Lower leg skin (tissue), 4 donors: ENCODE data around the gene COX4I2. TPM values are rescaled to one million over a fixed set of nuclear protein-coding genes. Genes with fewer than 3 reads are reported as not detected.

Experiments
- DNase-seq, 2 donors: peaks; one replicate each; pipeline ENCODE4 v3.0.0-alpha.2; 2019; ENCODE audit warnings: low spot score in 2 of 2
- H3K4me3 ChIP-seq: fragments of 200-600 bp; sonication (generic); 2 replicates; pipeline ENCODE4 v1.5.1; 2017; ENCODE audit warnings: mild to moderate bottlenecking, low read depth; ENCODE audit not compliant: poor library complexity, severe bottlenecking
- CTCF ChIP-seq, 3 donors: fragments of 450-650 bp; IDR thresholded peaks; one replicate each; pipeline ENCODE4 v1.5.1; 2016; ENCODE audit warnings: antibody characterized with exemption in 3 of 3, mild to moderate bottlenecking in 3 of 3, moderate library complexity in 2 of 3
- POLR2A ChIP-seq, 2 donors: fragments of 450-650 bp; IDR thresholded peaks; one replicate each; pipeline ENCODE4 v1.6.1; 2016 to 2017; ENCODE audit warnings: antibody characterized with exemption in 2 of 2, mild to moderate bottlenecking in 1 of 2, moderate library complexity in 1 of 2
- WGBS, 2 donors: methylation state at CpG; one replicate each; pipeline ENCODE4 v1.1.5; 2018; 5-methylcytosine and 5-hydroxymethylcytosine counted together
- intact Hi-C: fragments of 100-400 bp; cut with DNase I; formaldehyde crosslinking; loops from one replicate; pipeline ENCODE4 v1.15.0; 2023; ENCODE audit warnings: low total_unique reads
- total RNA-seq, 4 donors: library from RNA; depleted of rRNA; stranded (reverse); fragments of >200 nt; gene quantifications; one replicate each; pipeline ENCODE4 v1.1.0, GENCODE V29; 2016

Gene COX4I2
- total RNA-seq = 10 to 100 TPM in 1 of 4 donors, 1 to 10 TPM in 2, under 1 TPM in 1; 0.67 to 19.0 (median 3.3) TPM

GRCh38 chr20:31637660-31638059 lies at the start of gene COX4I2:
Gene COX4I2 (plus strand): TSS chr20:31637912. CDS start chr20:31639018, 1,106 bp downstream.
- 22 to 57% methylated on average over 19 to 30 of the region's 34 CpGs for WGBS, 2 donors
- intact Hi-C loops = loop anchor here (10.0 kb wide), 1 partner anchor 757 kb away; no protein-coding TSS in a partner anchor
- no peak for TF ChIP-seq CTCF (IDR thresholded peaks at IDR 0.05)
- no peak for TF ChIP-seq POLR2A (IDR thresholded peaks at IDR 0.05)
- DNase-seq = no peak
- H3K4me3 ChIP-seq = no peak within 1 kb of the TSS

- intact Hi-C loops = no loop called here
- DNase-seq = no peak
- TF ChIP-seq CTCF (IDR thresholded peaks at IDR 0.05) (no peak), POLR2A (IDR thresholded peaks at IDR 0.05) (no peak)
- 87 to 91% methylated on average over 7 of the region's 7 CpGs for WGBS, 2 donors
- H3K4me3 ChIP-seq = no peak overlapping the region
These were observed 46.9 kb upstream of the COX4I2 start for GRCh38 chr20:31590717-31591225.

GRCh38 chr20:31593221-31594001 lies 44.3 kb upstream of the COX4I2 start:
- TF ChIP-seq POLR2A (IDR thresholded peaks at IDR 0.05) (no peak), CTCF (IDR thresholded peaks at IDR 0.05) (no peak)

GRCh38 chr20:31594002-31594557 lies 43.6 kb upstream of the COX4I2 start:
- no peak for TF ChIP-seq POLR2A (IDR thresholded peaks at IDR 0.05)
- TF ChIP-seq CTCF (IDR thresholded peaks at IDR 0.05) = no peak
- intact Hi-C loops = no loop called here
- WGBS, 2 donors = 76 to 82% methylated on average over 13 of the region's 13 CpGs

More at GRCh38 chr20:31593221-31594001, 44.3 kb upstream of the COX4I2 start:
- intact Hi-C loops = no loop called here
- H3K4me3 ChIP-seq = no peak overlapping the region
- DNase-seq = peak; percentile 77 to 93
- 40 to 65% methylated on average over 9 to 11 of the region's 11 CpGs for WGBS, 2 donors

GRCh38 chr20:31594558-31595379 lies 42.9 kb upstream of the COX4I2 start:
- no peak overlapping the region for H3K4me3 ChIP-seq
- 56 to 75% methylated on average over 11 of the region's 11 CpGs for WGBS, 2 donors
- TF ChIP-seq POLR2A (IDR thresholded peaks at IDR 0.05) = no peak
- TF ChIP-seq CTCF (IDR thresholded peaks at IDR 0.05) = peak in 1 of 3 donors; percentile 31
- intact Hi-C loops = no loop called here
- no peak for DNase-seq

More at GRCh38 chr20:31594002-31594557, 43.6 kb upstream of the COX4I2 start:
- no peak for DNase-seq
- H3K4me3 ChIP-seq = no peak overlapping the region
